Measurements from ENCODE around the gene GUCY2D. TPM values are rescaled to one million over a fixed set of nuclear protein-coding genes. Genes with fewer than 3 reads are reported as not detected.
"Not testable (repeated sequence)": the region's sequence is repeated elsewhere in the genome, so short reads cannot be mapped to it uniquely, and the experiment has no call there.

GUCY2D gene
- total RNA-seq, 2 experiments from 2014 or later, result not detected

DNA sequence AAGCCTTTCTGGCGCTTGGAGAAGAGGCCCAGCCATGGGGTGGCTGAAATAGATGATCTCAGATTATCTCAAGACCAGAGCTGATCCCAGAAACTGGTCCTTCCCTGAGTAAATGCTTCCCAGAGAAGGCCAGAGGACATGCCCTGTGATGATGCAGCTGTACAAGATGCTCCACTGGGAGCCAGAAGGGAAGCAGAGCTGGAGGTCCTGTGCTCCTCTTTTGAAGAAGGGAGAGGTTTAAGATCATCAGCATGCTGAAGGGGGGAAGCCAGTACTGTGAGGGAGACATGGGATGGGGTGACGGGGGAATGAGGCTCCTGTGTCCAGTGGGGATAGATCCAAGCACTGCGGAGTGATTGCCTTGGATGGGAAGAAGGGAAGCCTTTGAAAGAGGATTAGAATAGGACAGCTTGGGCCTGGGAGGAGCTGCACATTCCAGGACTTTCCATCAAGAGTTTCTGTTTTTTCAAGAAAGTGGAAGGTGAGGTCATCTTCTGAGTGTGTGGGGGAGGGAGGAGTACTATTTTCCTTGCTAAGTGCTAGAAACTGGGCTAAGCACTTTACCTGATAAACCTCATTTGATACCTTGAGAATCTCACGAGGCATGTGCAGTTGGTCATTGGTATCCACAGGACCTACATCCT lies 20.1 kb downstream of the GUCY2D start:
- Histone ChIP-seq H4K20me1 (ENCODE audit: insufficient read depth, low read length) (no peaks in the 10 kb centered on the region), H3K4me2 (ENCODE audit: low read length) (no peak overlapping the region), H3K4me1 (ENCODE audit: insufficient read depth, low read length, poor library complexity, severe bottlenecking) (no peaks in the 10 kb centered on the region), H3K9me3 (ENCODE audit: low read length) (no peaks in the 10 kb centered on the region), H3K27ac (ENCODE audit: low read depth, low read length, poor library complexity, severe bottlenecking) (no peak overlapping the region), H3K9me2 (ENCODE audit: insufficient read depth, low read length) (no peaks in the 10 kb centered on the region), H3K36me3 (ENCODE audit: insufficient read depth, low read length) (no peaks in the 10 kb centered on the region), H2AFZ (ENCODE audit: low read length) (no peak overlapping the region), H3K79me2 (ENCODE audit: insufficient read depth, low read depth, low read length) (no peaks in the 10 kb centered on the region), H3K4me3 (ENCODE audit: low read depth, low read length, poor library complexity, severe bottlenecking) (no peak overlapping the region)
- ChIA-PET CTCF (ENCODE audit: unreplicated experiment) (no interaction called here), POLR2A (interaction anchor here (0.5 kb wide), 1 partner anchor 41 kb away, joined by 3 read pairs; no protein-coding TSS in a partner anchor)
- no peak for DNase-seq (ENCODE audit: low spot score)
- no TSS peak for BruUV-seq (replicated peaks)
- intact Hi-C loops (cut with micrococcal nuclease; ENCODE audit: unreplicated experiment), result no loop called here
- TF ChIP-seq, protein P1, sequence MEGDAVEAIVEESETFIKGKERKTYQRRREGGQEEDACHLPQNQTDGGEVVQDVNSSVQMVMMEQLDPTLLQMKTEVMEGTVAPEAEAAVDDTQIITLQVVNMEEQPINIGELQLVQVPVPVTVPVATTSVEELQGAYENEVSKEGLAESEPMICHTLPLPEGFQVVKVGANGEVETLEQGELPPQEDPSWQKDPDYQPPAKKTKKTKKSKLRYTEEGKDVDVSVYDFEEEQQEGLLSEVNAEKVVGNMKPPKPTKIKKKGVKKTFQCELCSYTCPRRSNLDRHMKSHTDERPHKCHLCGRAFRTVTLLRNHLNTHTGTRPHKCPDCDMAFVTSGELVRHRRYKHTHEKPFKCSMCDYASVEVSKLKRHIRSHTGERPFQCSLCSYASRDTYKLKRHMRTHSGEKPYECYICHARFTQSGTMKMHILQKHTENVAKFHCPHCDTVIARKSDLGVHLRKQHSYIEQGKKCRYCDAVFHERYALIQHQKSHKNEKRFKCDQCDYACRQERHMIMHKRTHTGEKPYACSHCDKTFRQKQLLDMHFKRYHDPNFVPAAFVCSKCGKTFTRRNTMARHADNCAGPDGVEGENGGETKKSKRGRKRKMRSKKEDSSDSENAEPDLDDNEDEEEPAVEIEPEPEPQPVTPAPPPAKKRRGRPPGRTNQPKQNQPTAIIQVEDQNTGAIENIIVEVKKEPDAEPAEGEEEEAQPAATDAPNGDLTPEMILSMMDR (conservative IDR thresholded peaks at IDR 0.05; ENCODE audit: low read length), result no peak
- no peak for TF ChIP-seq EZH2phosphoT487 (IDR thresholded peaks at IDR 0.05; ENCODE audit: borderline replicate concordance, low read depth, low read length)

DNA sequence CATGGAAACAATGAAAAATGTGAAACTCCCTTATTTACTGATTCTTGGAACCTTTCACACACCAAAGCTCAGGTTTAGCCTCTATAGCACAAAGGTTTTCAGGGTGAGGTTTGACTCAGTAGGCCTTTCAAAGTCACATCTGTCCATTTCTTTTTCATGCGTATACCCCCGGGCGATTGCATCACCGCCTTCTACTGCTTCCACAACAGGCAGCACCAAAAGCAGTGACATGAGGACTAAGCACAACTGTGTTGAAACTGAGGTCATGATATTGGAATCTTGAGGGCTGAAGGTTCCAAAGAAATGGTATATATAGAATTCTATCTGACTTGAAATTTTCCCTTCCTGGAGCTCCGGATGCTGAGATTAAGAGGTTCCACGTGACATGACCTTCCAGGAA lies 21.7 kb downstream of the GUCY2D start:
- CTCF ChIA-PET (ENCODE audit: unreplicated experiment), result not testable (repeated sequence)

DNA sequence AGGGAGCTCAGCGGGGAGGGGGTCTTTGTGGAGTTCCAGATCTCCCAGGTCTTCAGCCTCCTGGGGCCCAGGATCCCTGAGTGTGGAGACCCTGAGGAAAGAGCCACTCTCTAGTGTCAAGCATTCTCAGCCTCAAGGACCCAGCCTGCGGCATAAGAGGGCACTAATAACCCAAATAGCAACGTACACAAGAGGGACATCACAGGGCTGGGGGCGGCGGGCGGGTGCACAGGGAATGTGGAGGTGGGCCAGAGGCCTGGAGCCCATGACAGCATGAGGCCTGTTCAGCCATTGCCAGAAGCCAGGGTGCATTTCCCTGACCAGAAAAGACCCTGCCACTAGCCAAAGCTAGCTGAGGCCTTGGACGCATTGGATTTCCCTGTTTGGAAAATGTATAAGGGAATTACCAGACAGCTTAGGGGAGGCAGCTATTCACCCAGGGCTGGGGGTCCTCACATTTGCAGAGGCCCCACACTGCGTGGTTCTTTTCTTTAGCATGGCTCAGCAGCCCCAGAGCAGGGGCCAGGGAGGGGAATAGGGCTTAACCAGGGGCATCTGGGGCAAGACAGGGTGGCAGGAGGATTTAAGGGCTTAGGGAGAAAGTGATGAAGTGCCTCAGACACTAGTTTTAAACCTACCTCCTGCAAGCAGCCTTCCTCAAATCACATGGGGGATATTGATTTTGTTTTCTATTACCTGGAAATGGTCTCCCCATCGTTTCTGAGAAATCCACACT lies 22.9 kb downstream of the GUCY2D start:
- H3K4me2 ChIP-seq (ENCODE audit: low read length), result no peak overlapping the region
- no TSS peak for BruUV-seq (replicated peaks)
- TF ChIP-seq, protein P1 (conservative IDR thresholded peaks at IDR 0.05; ENCODE audit: low read length), result no peak
- TF ChIP-seq EZH2phosphoT487 (IDR thresholded peaks at IDR 0.05; ENCODE audit: borderline replicate concordance, low read depth, low read length), result no peak
- intact Hi-C loops (cut with micrococcal nuclease; ENCODE audit: unreplicated experiment), result no loop called here
- no peak for DNase-seq (ENCODE audit: low spot score)
- ChIA-PET POLR2A (no interaction called here), CTCF (ENCODE audit: unreplicated experiment) (no interaction called here)
- no peak overlapping the region for H3K4me3 ChIP-seq (ENCODE audit: low read depth, low read length, poor library complexity, severe bottlenecking)
- no peaks in the 10 kb centered on the region for H3K36me3 ChIP-seq (ENCODE audit: insufficient read depth, low read length)
- H3K27ac ChIP-seq (ENCODE audit: low read depth, low read length, poor library complexity, severe bottlenecking), result no peak overlapping the region
- H3K4me1 ChIP-seq (ENCODE audit: insufficient read depth, low read length, poor library complexity, severe bottlenecking), result no peaks in the 10 kb centered on the region
- H3K79me2 ChIP-seq (ENCODE audit: insufficient read depth, low read depth, low read length), result no peaks in the 10 kb centered on the region
- H3K9me3 ChIP-seq (ENCODE audit: low read length), result no peaks in the 10 kb centered on the region
- no peaks in the 10 kb centered on the region for H3K9me2 ChIP-seq (ENCODE audit: insufficient read depth, low read length)
- H2AFZ ChIP-seq (ENCODE audit: low read length), result no peak overlapping the region
- no peaks in the 10 kb centered on the region for H4K20me1 ChIP-seq (ENCODE audit: insufficient read depth, low read length)

More for the DNA sequence above, 21.7 kb downstream of the GUCY2D start:
- H4K20me1 ChIP-seq (ENCODE audit: insufficient read depth, low read length); DNase-seq (ENCODE audit: low spot score); POLR2A ChIA-PET; H3K4me3 ChIP-seq (ENCODE audit: low read depth, low read length, poor library complexity, severe bottlenecking); H3K27ac ChIP-seq (ENCODE audit: low read depth, low read length, poor library complexity, severe bottlenecking); intact Hi-C loops (cut with micrococcal nuclease; ENCODE audit: unreplicated experiment); BruUV-seq (replicated peaks); H2AFZ ChIP-seq (ENCODE audit: low read length); H3K79me2 ChIP-seq (ENCODE audit: insufficient read depth, low read depth, low read length); H3K36me3 ChIP-seq (ENCODE audit: insufficient read depth, low read length); H3K4me1 ChIP-seq (ENCODE audit: insufficient read depth, low read length, poor library complexity, severe bottlenecking); H3K9me3 ChIP-seq (ENCODE audit: low read length); H3K4me2 ChIP-seq (ENCODE audit: low read length); H3K9me2 ChIP-seq (ENCODE audit: insufficient read depth, low read length): not testable (repeated sequence)

All from OCI-LY7 (cell line).